Activated CD4-positive, CD25-positive, alpha-beta regulatory T cell treated with anti-CD3 and anti-CD28 coated beads, Interleukin-2, amount 50 U/mL, for 72 hours (primary cell): ENCODE measurements around the gene ENOX1.

Experiments used
- DNase-seq: peaks from one replicate; pipeline ENCODE4 v3.0.0; 2021

Gene ENOX1

DNA sequence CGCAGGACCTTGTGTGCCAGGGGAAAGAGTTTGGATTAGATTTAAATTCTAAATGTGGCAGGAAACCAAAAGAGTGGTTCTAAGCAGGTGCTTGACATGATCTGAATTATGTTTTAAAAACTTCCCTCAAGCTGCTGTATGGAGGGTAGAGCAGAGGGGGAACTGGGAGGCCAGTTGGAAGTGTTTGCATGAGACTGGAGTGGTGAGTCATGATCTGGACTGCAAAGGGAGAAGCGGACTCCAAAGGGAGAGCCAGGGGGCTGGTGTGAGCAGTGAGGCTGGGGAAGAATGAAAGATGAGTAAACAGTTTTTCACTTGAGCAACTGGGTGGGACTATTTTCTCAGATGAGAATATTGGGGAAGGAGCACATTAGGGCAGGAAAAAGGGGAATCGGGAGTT is 557.3 kb downstream of the ENOX1 start:
- DNase-seq: no peak

GRCh38 chr13:43227721-43228120 is 559.1 kb downstream of the ENOX1 start:
- no peak for DNase-seq

- DNase-seq: no peak
Observed at GRCh38 chr13:43223216-43223615, 563.6 kb downstream of the ENOX1 start.

DNA sequence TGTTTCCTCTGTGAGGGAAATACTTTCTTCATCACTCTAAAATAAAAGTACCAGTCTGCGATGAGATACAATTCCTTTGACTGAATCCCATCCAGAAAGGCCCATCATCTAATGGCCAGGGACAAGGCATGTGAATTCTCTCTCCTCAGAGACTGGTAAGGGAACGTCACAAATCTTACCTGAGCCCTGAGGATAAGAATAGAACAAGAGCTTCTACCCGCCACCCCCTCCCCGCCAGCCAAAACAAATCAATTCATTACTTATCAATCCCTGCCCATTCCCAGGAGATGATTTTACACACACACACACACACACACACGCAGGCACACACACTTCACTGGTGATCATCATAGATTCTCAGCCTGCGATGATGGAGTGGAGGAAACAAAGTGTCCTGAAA is 564.7 kb downstream of the ENOX1 start:
- no peak for DNase-seq

DNA sequence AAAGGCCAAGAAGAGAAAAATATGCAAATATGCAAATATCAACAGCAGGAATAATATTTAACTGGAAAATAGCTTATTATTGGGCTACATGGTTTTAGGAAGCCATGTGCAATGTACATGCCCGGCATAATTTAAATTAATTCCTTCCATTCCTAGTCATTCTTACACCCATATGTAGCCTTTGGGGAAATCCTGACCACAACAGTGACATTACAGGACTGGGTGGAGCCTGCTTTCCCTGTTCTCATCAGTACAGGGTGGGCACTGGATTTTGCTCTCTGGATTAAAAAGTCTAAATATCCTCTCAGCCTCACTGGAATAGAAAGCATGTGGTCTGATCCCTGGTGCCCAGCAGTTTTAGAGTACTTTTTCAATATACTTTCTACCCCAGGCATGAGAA is 565.2 kb downstream of the ENOX1 start:
- no peak for DNase-seq

- DNase-seq: no peak
Observed at GRCh38 chr13:43220873-43221595, 565.7 kb downstream of the ENOX1 start.

DNA sequence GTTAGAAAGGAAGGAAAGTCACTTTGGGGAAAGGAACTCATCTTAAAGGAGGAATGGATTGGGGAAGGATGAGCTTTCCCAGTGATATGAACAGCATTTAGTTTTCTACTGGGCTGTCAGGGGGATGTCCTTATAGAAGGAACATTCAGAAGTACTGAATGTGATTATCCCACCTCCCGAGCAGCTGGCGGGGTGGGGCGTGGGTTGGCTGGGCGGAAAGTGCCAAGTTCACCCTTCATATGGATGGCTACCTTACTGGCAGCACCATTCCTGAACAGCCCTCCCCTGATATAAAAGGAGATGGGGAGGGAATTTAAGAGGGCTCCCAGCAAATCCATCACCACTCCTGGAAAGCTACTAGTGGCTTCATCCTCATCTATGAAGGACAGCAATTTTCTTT is 572.6 kb downstream of the ENOX1 start:
- DNase-seq: no peak

DNA sequence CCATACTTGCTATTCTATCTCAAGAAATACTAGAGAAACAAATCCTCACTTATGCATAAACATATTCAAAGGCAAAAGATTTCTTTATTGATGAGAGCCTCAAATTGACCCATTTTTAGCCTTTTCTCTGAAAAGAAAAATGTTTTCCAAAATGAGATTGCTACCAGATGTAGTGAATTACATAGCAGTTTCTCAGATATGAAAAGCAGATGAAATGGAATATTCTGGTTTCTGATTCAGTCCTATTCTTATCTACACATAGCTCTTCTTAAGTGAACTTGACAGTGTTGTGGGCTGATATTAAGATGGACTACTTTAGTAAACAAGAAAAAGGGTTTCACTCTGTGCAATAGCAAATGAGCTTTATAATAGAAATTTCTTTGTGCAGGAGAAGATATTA is 579.9 kb downstream of the ENOX1 start:
- no peak for DNase-seq

- no peak for DNase-seq
Observed at GRCh38 chr13:43205416-43205815, 581.4 kb downstream of the ENOX1 start.

- DNase-seq: no peak
Observed at GRCh38 chr13:43204591-43204990, 582.2 kb downstream of the ENOX1 start.

DNA sequence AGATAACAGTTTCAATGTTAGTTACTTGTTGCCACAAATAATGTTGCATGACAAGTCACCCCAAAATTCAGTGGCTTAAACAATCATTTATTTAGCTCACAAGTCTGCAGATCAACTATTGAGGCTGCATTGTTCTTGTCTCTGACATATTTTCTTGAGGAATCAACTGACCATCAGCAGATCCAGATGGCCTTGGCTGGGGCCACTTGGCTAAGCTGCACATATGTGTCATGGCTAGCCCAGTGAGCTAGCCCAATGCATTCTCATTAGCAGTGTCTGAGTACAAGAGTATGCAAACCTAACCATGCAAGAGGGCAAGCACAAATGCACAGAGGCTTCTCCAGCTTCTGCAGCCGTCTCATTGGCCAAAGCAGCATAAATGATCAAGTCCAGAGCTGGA is 583.0 kb downstream of the ENOX1 start:
- DNase-seq: no peak

DNA sequence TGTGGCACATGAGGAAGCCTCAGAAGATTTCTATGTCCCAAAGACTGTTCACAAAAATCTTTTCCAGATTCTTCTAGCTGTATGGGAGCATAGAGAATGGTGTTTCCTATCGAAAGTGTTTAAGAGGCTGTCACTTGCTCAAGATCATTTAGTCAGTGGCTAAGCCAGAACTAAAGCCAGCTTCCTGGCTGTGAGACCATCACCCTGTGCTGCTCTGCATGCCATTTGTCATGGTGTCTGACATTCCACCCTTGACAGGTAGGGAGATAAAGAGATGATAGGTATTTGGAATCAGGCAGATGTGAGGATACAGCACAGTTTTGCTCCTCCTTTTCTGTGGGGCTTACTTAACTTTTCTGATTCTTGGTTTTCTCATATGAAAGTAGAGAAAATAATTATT is 586.0 kb downstream of the ENOX1 start:
- DNase-seq: no peak

- no peak for DNase-seq
Observed at GRCh38 chr13:43200307-43200706, 586.5 kb downstream of the ENOX1 start.

DNA sequence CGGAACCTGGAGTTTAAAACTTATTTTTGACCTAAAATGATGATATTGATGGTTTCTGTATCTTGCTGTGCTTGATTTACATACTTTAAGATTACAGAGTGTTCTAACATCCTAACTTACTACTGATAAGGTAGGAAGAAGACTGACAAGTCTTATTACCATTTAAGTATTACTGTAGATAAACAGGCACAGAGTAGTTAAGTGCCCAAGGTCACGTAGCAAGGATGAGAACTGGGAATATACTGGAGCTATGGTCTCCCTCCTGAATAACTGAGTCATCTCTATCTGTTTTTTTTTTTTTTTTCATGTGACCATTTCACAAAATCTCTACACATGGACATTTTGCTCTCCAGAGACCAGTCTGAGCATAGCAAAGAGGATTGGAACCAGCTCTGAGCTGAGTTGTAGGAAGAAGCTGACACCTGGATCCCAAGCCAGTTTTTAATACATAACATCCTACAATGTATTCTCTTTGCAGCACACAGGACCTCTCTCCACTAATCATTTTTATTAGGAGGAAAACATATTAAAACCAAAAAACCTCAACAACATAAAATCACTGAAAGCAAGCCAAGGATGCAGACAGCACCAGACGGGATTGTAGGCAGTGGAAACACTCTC is 589.9 kb downstream of the ENOX1 start:
- DNase-seq: no peak

- DNase-seq: no peak
Observed at GRCh38 chr13:43196086-43196621, 590.6 kb downstream of the ENOX1 start.

DNA sequence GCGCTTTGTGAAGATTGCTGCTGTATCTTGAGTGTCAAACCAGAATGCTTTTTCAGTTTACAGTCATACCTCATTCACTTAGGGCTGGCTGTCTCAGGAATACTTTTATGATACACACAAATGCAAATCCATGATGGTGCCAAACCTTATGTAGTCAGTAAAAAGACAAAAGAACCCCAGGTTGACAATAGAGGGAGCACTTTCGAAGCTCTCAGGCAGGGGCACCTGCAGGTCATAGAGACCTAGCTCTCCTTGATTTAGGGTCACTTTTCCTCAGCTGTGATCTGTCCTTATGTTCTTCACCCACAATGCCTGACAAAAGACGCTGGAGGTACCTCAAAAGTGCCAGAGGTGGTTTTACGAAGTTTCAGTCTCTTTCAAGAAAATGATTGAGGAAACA is 591.2 kb downstream of the ENOX1 start:
- DNase-seq: no peak

- no peak for DNase-seq
Observed at GRCh38 chr13:43195112-43195511, 591.7 kb downstream of the ENOX1 start.

DNA sequence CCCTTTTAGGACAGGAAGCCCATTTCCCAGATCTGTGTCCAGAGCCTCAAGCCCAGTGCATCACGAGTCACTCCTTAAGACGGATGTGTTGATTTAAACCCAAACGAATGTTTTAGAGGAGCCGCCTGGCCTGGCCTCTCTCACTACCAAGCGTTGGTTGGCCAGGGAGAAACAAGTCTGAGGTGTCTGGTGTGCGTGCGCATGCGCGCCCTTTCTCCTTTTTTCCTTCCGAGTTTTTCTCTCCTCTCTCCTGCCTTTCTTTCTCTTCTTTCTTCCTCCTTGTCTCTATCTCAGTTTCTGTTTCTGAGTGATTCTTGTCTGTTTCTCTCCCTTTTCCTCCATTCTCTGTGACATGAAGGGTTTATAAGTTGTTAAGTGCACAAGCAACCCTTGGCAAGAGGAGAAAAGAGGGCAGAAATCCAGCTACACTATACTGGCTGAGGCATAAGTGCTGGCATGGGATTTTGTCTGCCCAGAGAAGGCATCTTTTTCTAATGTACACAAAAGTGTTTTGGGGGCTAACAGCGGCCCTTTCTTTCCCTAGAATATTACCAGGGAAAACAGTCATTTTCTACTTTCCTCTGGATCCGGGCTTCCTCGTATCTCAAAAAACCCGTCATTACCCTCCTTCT is 592.9 kb downstream of the ENOX1 start:
- no peak for DNase-seq

DNA sequence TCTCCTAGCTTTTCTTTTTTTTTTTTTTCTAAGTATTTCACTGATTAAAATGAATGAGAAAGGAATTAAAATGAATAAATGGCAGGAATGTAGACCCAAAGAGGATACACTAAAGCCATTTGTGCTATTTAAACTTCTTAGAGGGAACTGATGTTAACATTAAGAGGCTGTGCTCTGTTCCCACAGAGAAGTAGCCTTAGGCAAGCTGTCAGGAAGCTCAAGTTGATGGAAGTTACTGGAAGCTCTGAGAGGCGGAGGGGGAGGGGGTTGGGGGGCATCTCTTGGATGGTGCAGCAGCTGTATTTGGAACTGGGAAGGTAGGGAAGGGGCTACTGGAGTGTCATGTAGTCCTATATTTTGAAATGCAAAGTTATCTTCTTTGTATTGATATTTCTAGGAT is 595.2 kb downstream of the ENOX1 start:
- DNase-seq: no peak

DNA sequence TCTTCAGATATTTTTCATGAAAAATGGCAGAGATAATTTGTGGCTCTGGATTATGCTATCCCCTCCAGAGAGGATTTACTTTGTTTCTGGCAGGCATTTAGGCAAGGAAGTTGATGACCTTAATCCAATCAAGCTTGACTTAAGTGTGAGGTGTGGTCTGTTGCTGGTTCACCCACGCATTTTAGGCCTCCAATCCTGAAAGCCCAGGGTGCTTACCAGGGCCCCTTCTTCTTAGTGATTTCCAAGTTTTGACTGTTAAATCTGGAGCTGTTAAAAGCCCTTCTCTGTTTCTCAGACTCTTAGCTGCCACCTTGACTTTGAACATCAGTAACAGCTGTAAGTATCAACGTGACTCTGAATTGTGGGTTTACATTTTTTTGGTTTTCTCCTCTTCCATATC is 601.5 kb downstream of the ENOX1 start:
- no peak for DNase-seq

GRCh38 chr13:43180837-43181236 is 605.9 kb downstream of the ENOX1 start:
- DNase-seq: no peak

DNA sequence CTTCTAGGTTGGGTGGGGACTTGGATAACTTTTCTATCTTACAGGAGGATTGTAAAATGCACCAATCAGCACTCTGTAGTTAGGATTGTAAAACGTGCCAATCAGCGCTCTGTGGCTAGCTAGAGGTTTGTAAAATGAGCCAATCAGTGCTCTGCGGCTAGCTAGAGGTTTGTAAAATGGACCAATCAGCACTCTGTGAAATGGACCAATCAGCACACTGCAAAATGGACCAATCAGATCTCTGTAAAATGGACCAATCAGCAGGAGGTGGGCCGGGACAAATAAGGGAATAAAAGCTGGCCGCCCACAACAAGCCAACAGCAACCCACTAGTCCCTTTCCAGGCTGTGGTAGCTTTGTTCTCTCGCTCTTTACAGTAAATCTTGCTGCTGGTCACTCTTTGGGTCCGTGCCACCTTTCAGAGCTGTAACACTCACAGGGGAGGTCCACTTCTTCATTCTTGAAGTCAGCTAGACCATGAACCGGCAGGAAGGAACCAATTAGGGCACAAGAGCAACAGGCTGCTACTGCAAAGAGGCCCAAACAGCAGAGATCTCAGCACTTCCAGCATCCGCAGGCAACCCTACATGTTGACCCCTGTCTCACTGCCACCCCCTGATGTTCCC is 606.6 kb downstream of the ENOX1 start:
- DNase-seq: no peak

GRCh38 chr13:43171489-43171888 is 615.3 kb downstream of the ENOX1 start:
- DNase-seq: no peak

- no peak for DNase-seq
Observed at GRCh38 chr13:43170506-43170905, 616.3 kb downstream of the ENOX1 start.
